ENCODE results near the gene ACAT2.

GRCh38 chr6:159805440-159806020 lies 43.7 kb downstream of the ACAT2 start:
- TF ChIP-seq CTCF (IDR thresholded peaks at IDR 0.05) (no peak), POLR2A (IDR thresholded peaks at IDR 0.05) (no peak)

All from heart left ventricle (tissue), 13 donors.